Mesodermal cell (in vitro differentiated cells): ENCODE data around the gene SDK2.

Source experiments
- H3K27ac ChIP-seq: 2 replicates; pipeline ENCODE4 v1.7.0; 2013; ENCODE audit warnings: mild to moderate bottlenecking, low read depth, low read length, moderate library complexity; ENCODE audit not compliant: severe bottlenecking
- H3K36me3 ChIP-seq: 2 replicates; pipeline ENCODE4 v1.7.1; 2013; ENCODE audit warnings: mild to moderate bottlenecking, low read length, moderate library complexity; ENCODE audit not compliant: control insufficient read depth, insufficient read depth
- H3K4me1 ChIP-seq: one replicate; pipeline ENCODE4 v1.7.1; 2013; ENCODE audit warnings: mild to moderate bottlenecking, low read length; ENCODE audit not compliant: insufficient read depth, control insufficient read depth, poor library complexity, severe bottlenecking
- H3K4me3 ChIP-seq: 2 replicates; pipeline ENCODE4 v1.7.0; 2013; ENCODE audit warnings: low read length, control low read depth, mild to moderate bottlenecking; ENCODE audit not compliant: insufficient read depth, poor library complexity, severe bottlenecking; ENCODE audit errors: extremely low read depth
- H3K9me3 ChIP-seq: 2 replicates; pipeline ENCODE4 v1.7.1; 2013; ENCODE audit warnings: mild to moderate bottlenecking, low read length, moderate library complexity; ENCODE audit not compliant: control insufficient read depth
- WGBS, 2 experiments: methylation state at CpG; one replicate each; pipeline ENCODE4 v1.1.5; 2013; ENCODE audit warnings: missing lambda C conversion rate in 2 of 2; ENCODE audit not compliant: insufficient coverage in 2 of 2; 5-methylcytosine and 5-hydroxymethylcytosine counted together

Gene SDK2

GRCh38 chr17:73575470-73576221 is 68.6 kb downstream of the SDK2 start:
- H3K27ac ChIP-seq = no peak overlapping the region
- H3K36me3 ChIP-seq = no peaks in the 10 kb centered on the region
- H3K4me1 ChIP-seq = no peaks in the 10 kb centered on the region
- H3K9me3 ChIP-seq = no peaks in the 10 kb centered on the region
- WGBS, 2 experiments = 86 to 91% methylated on average over 11 to 12 of the region's 15 CpGs
- no peak overlapping the region for H3K4me3 ChIP-seq

GRCh38 chr17:73571511-73572130 is 72.6 kb downstream of the SDK2 start:
- no peaks in the 10 kb centered on the region for H3K36me3 ChIP-seq
- no peak overlapping the region for H3K27ac ChIP-seq
- H3K4me3 ChIP-seq = no peak overlapping the region
- 84 to 91% methylated on average over 18 to 19 of the region's 26 CpGs for WGBS, 2 experiments
- H3K9me3 ChIP-seq = no peaks in the 10 kb centered on the region
- H3K4me1 ChIP-seq = peaks cover 10% of the 10 kb centered on the region

GRCh38 chr17:73569762-73570319 is 74.4 kb downstream of the SDK2 start:
- peak overlapping the region; percentile 36 for H3K27ac ChIP-seq
- H3K9me3 ChIP-seq = no peaks in the 10 kb centered on the region
- H3K36me3 ChIP-seq = no peaks in the 10 kb centered on the region
- WGBS, 2 experiments = 77 to 82% methylated on average over 11 to 12 of the region's 18 CpGs
- no peak overlapping the region for H3K4me3 ChIP-seq
- peaks cover 10% of the 10 kb centered on the region for H3K4me1 ChIP-seq

- WGBS, 2 experiments = 93 to 100% methylated on average over 1 to 2 of the region's 3 CpGs
- H3K4me3 ChIP-seq = no peak overlapping the region
- peaks cover 10% of the 10 kb centered on the region for H3K4me1 ChIP-seq
- H3K36me3 ChIP-seq = no peaks in the 10 kb centered on the region
- no peak overlapping the region for H3K27ac ChIP-seq
- no peaks in the 10 kb centered on the region for H3K9me3 ChIP-seq
These were observed 75.3 kb downstream of the SDK2 start for GRCh38 chr17:73568934-73569333.

- no peaks in the 10 kb centered on the region for H3K9me3 ChIP-seq
- H3K4me1 ChIP-seq = peaks cover 10% of the 10 kb centered on the region
- H3K4me3 ChIP-seq = no peak overlapping the region
- peak overlapping the region; percentile 29 for H3K27ac ChIP-seq
- WGBS, 2 experiments = 39 to 42% methylated on average over 6 to 10 of the region's 11 CpGs
- H3K36me3 ChIP-seq = no peaks in the 10 kb centered on the region
These were observed 77.1 kb downstream of the SDK2 start for GRCh38 chr17:73566905-73567782.

- no peaks in the 10 kb centered on the region for H3K36me3 ChIP-seq
- peaks cover 12% of the 10 kb centered on the region for H3K4me1 ChIP-seq
- H3K27ac ChIP-seq = no peak overlapping the region
- 94% methylated on average over 2 of the region's 2 CpGs; no CpG with 5 or more reads in 1 of the 2 experiments for WGBS, 2 experiments
- no peak overlapping the region for H3K4me3 ChIP-seq
- no peaks in the 10 kb centered on the region for H3K9me3 ChIP-seq
These were observed 79.4 kb downstream of the SDK2 start for GRCh38 chr17:73564843-73565242.

- Histone ChIP-seq H3K27ac (no peak overlapping the region), H3K9me3 (no peaks in the 10 kb centered on the region), H3K4me3 (no peak overlapping the region), H3K4me1 (peaks cover 9% of the 10 kb centered on the region), H3K36me3 (no peaks in the 10 kb centered on the region)
- 92 to 93% methylated on average over 2 to 3 of the region's 9 CpGs for WGBS, 2 experiments
These were observed 81.3 kb downstream of the SDK2 start for GRCh38 chr17:73562896-73563295.

- no peaks in the 10 kb centered on the region for H3K36me3 ChIP-seq
- H3K4me3 ChIP-seq = no peak overlapping the region
- H3K27ac ChIP-seq = no peak overlapping the region
- no peaks in the 10 kb centered on the region for H3K9me3 ChIP-seq
- WGBS, 2 experiments = 85 to 86% methylated on average over 4 to 5 of the region's 9 CpGs
- H3K4me1 ChIP-seq = peaks cover 6% of the 10 kb centered on the region
These were observed 83.1 kb downstream of the SDK2 start for GRCh38 chr17:73561111-73561510.

- Histone ChIP-seq H3K4me1 (peaks cover 6% of the 10 kb centered on the region), H3K9me3 (no peaks in the 10 kb centered on the region), H3K4me3 (no peak overlapping the region), H3K27ac (no peak overlapping the region), H3K36me3 (no peaks in the 10 kb centered on the region)
- 75 to 87% methylated on average over 3 to 5 of the region's 6 CpGs for WGBS, 2 experiments
These were observed 83.6 kb downstream of the SDK2 start for GRCh38 chr17:73560661-73561060.

GRCh38 chr17:73559532-73559931 is 84.7 kb downstream of the SDK2 start:
- Histone ChIP-seq H3K4me1 (peaks cover 6% of the 10 kb centered on the region), H3K27ac (no peak overlapping the region), H3K4me3 (no peak overlapping the region), H3K36me3 (no peaks in the 10 kb centered on the region), H3K9me3 (no peaks in the 10 kb centered on the region)
- WGBS, 2 experiments = 86% methylated on average over 2 to 4 of the region's 6 CpGs
